Peyer's patch (tissue), 4 donors: ENCODE measurements around the gene NRF1. TPM values are rescaled to one million over a fixed set of nuclear protein-coding genes. Genes with fewer than 3 reads are reported as not detected.

Experiments
- DNase-seq, 3 donors: peaks; one replicate each; pipeline ENCODE4 v3.0.0-alpha.2; 2017 to 2019
- H3K27ac ChIP-seq, 4 donors: fragments of 200-600 bp; sonication (generic); one replicate each; pipeline ENCODE4 v1.5.1; 2016 to 2019
- H3K27me3 ChIP-seq, 2 donors: fragments of 200-600 bp; sonication (generic); one replicate each; pipeline ENCODE4 v1.5.1; 2019
- H3K36me3 ChIP-seq, 3 donors: fragments of 200-600 bp; sonication (generic); one replicate each; pipeline ENCODE4 v1.5.1; 2016 to 2019
- H3K4me1 ChIP-seq, 4 donors: fragments of 200-600 bp; sonication (generic); one replicate each; pipeline ENCODE4 v1.5.1; 2016 to 2019
- H3K4me3 ChIP-seq, 4 donors: fragments of 200-600 bp; sonication (generic); 1 replicate in 3 of 4; 2 replicates in 1 of 4; pipeline ENCODE4 v1.5.1; 2016 to 2019; ENCODE audit warnings: mild to moderate bottlenecking in 1 of 4
- H3K9me3 ChIP-seq, 4 donors: fragments of 200-600 bp; sonication (generic); one replicate each; pipeline ENCODE4 v1.5.1; 2016 to 2019; ENCODE audit warnings: mild to moderate bottlenecking in 1 of 4
- POLR2A ChIP-seq, 2 donors: fragments of 450-650 bp; IDR thresholded peaks; one replicate each; pipeline ENCODE4 v1.5.1; 2017; ENCODE audit warnings: antibody characterized with exemption in 2 of 2, mild to moderate bottlenecking in 2 of 2, moderate library complexity in 2 of 2
- total RNA-seq, 4 donors: library from RNA; depleted of rRNA; stranded (reverse); fragments of >200 nt; gene quantifications; one replicate each; pipeline ENCODE4 v1.1.0, GENCODE V29; 2016
- TF ChIP-seq, protein P1 (sequence below), 6 experiments: fragments of 450-650 bp in 4 of 6; fragments of 200-600 bp in 2 of 6; sonication (generic) in 1 of 6; IDR thresholded peaks; one replicate each; pipeline ENCODE4 v1.5.1; 2017 to 2019; ENCODE audit warnings: antibody characterized with exemption in 6 of 6, mild to moderate bottlenecking in 3 of 6, moderate library complexity in 1 of 6

The NRF1 gene
- total RNA-seq, 4 donors from 2014 or later: 11.2 to 27.2 (median 16.5) TPM

DNA sequence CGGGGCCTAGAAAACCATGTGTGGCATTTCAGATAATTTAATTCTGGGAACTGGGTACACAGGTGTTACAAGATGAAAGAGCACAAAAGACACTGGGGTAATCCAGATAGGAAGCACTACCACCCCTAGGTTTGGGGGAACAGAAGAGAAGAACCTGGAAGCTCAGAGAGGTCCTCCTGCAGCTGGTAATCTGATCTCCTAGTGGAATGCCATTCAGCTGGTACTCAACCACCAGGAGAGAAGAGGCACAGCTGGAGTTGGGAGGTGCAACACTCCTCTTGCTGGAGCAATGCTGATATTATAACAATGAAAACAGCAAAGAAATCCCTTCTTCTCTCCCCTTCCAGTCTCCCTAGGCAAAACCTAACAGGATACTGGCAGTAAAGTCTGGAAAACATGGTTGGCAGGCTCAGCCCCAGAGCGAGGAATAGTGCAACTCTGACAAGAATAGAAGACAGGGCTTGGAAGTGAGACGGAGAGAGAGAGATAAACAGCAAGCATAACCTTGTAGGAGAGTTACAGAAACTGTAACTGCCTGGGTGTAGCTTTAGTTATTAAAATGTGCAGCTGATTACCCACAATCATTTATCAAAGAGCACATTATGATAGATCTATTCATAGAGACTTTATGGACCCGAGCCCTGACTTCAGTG is 35.0 kb downstream of the NRF1 start:
- no peak for TF ChIP-seq POLR2A (IDR thresholded peaks at IDR 0.05)
- TF ChIP-seq, protein P1, sequence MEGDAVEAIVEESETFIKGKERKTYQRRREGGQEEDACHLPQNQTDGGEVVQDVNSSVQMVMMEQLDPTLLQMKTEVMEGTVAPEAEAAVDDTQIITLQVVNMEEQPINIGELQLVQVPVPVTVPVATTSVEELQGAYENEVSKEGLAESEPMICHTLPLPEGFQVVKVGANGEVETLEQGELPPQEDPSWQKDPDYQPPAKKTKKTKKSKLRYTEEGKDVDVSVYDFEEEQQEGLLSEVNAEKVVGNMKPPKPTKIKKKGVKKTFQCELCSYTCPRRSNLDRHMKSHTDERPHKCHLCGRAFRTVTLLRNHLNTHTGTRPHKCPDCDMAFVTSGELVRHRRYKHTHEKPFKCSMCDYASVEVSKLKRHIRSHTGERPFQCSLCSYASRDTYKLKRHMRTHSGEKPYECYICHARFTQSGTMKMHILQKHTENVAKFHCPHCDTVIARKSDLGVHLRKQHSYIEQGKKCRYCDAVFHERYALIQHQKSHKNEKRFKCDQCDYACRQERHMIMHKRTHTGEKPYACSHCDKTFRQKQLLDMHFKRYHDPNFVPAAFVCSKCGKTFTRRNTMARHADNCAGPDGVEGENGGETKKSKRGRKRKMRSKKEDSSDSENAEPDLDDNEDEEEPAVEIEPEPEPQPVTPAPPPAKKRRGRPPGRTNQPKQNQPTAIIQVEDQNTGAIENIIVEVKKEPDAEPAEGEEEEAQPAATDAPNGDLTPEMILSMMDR (IDR thresholded peaks at IDR 0.05): no peak
- H3K9me3 ChIP-seq: no peaks in the 10 kb centered on the region
- no peaks in the 10 kb centered on the region for H3K36me3 ChIP-seq
- no peaks in the 10 kb centered on the region for H3K4me1 ChIP-seq
- no peaks in the 10 kb centered on the region for H3K27me3 ChIP-seq
- H3K4me3 ChIP-seq: no peak overlapping the region
- no peak for DNase-seq
- no peak overlapping the region for H3K27ac ChIP-seq

DNA sequence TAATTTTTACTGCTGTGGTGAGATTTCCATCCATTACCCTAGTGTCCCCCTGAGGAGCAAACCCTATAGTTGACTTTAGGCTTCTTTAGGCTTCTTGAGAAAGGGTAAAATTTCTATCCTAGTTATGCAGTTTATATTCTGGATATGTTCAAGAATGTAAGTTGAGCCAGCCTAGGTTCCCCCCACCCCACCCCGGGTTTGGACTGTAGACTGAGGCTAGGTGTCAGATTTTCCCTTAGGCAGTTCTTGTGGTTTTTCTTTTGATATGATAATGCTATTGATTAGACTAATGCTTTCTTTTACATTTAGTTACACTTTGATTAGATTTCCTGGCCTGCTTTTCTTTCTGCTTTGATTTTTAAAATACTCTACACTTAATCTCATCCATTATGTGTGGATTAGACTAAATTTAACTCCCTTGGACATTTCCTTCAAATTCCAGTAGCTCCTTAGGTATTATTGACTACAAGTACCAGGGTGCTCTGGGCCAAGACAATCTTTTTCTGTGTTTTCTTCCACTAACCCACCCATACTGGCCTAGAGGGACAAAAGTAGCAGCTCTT is 37.7 kb downstream of the NRF1 start:
- no peaks in the 10 kb centered on the region for H3K27me3 ChIP-seq
- H3K4me3 ChIP-seq: no peak overlapping the region
- no peaks in the 10 kb centered on the region for H3K9me3 ChIP-seq
- H3K36me3 ChIP-seq: no peaks in the 10 kb centered on the region
- no peak for DNase-seq
- H3K27ac ChIP-seq: no peak overlapping the region
- H3K4me1 ChIP-seq: no peaks in the 10 kb centered on the region
- TF ChIP-seq, protein P1 (IDR thresholded peaks at IDR 0.05): no peak
- no peak for TF ChIP-seq POLR2A (IDR thresholded peaks at IDR 0.05)

DNA sequence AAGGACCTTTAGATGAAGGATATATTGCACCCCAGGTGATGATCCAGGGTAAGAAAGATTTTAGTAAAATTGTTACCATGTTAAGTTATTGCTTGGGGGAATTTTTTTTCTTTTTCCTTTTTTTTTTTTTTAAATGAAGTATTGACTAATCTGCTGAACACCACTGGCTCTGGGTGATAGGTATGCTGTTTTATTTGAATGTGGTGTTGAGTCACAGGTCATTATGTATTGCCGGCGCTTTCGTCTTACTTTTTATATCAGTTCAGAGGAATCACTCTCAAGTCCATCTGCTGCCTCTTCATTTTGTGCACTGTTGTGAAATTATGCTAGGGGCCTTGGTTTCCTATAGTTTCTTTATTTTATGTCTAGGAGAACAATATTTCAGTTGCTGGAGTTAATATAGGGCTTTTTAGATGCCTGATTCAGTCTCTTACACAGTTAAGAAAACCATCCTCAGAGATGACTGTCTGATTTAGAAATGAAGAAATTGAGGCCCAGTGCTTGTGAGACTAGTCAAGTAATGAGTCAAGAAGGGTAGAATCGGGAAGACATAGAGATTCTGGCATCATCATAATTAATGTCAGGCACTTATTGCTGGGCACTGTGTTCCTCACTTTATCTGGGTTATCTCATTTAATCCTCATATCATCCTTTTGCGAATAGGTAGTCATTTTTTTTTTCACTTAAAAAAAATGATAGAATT is 38.7 kb downstream of the NRF1 start:
- no peaks in the 10 kb centered on the region for H3K4me1 ChIP-seq
- no peaks in the 10 kb centered on the region for H3K36me3 ChIP-seq
- no peak for DNase-seq
- TF ChIP-seq, protein P1 (IDR thresholded peaks at IDR 0.05): no peak
- no peak for TF ChIP-seq POLR2A (IDR thresholded peaks at IDR 0.05)
- H3K4me3 ChIP-seq: no peak overlapping the region
- H3K27ac ChIP-seq: no peak overlapping the region
- H3K27me3 ChIP-seq: no peaks in the 10 kb centered on the region
- H3K9me3 ChIP-seq: no peaks in the 10 kb centered on the region

DNA sequence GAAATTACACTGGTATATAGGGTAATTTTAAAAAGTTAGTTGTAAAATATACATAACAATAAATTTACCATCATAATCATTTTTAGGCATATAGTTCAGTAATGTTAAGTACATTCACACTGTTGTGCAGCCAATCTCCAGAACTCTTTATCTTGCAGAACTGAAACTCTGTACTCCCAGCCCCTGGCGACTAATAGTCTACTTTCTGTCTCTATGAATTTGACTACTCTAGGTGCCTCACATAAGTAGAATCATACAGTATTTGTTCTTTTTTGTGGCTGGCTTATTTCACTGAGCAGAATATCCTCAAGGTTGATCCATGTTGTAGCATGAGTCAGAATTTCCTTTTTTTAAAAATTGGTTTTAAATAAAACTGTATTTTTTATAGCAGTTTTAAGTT is 41.4 kb downstream of the NRF1 start:
- Histone ChIP-seq H3K27ac (no peak overlapping the region), H3K27me3 (no peaks in the 10 kb centered on the region), H3K36me3 (peaks cover 0 to 5% (median 0%) of the 10 kb centered on the region in 3 donors), H3K9me3 (no peaks in the 10 kb centered on the region), H3K4me3 (no peak overlapping the region), H3K4me1 (peaks cover 0 to 4% (median 0%) of the 10 kb centered on the region in 4 donors)
- TF ChIP-seq POLR2A (IDR thresholded peaks at IDR 0.05): no peak
- TF ChIP-seq, protein P1 (IDR thresholded peaks at IDR 0.05): no peak
- no peak for DNase-seq

DNA sequence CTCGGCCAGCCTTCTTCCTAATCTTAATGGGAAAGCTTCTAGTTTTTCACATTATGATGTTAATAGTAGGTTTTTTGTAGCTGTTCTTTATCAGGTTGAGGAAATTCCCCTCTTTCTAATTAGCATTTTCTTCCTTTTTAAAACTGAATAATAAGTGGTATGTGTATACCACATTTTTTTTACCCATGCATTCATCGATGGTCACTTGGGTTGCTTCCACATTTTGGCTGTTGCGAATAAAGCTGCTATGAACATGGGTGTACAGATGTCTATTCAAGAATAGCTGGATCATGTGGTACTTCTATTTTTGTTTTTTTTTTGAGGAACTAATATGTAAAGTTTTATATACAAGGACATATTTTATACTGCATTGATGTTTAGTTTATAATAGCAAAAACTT is 44.3 kb downstream of the NRF1 start:
- Histone ChIP-seq H3K4me3 (no peak overlapping the region), H3K9me3 (no peaks in the 10 kb centered on the region), H3K36me3 (peaks cover 0 to 33% (median 0%) of the 10 kb centered on the region in 3 donors), H3K4me1 (peaks cover 0 to 4% (median 0%) of the 10 kb centered on the region in 4 donors), H3K27me3 (no peaks in the 10 kb centered on the region), H3K27ac (no peak overlapping the region)
- no peak for DNase-seq
- TF ChIP-seq, protein P1 (IDR thresholded peaks at IDR 0.05): no peak
- TF ChIP-seq POLR2A (IDR thresholded peaks at IDR 0.05): no peak
